HepG2 (cell line): Measurements from ENCODE around the gene ATP8A1. TPM values are rescaled to one million over a fixed set of nuclear protein-coding genes. Genes with fewer than 3 reads are reported as not detected.

ENCODE experiments used
- ATAC-seq: fragments of 200-7000 bp; cut with Tn5 transposase; 3 replicates; pipeline ENCODE4 v1.9.1; 2020; ENCODE audit warnings: mild to moderate bottlenecking, moderate library complexity
- BruUV-seq: library from RNA; stranded (reverse); fragments of 400-500 nt; replicated peaks from 2 replicates; lab custom pipeline; 2021; lab: Mats Ljungman, UMichigan
- CTCF ChIA-PET: fragments of 300-600 bp; formaldehyde crosslinking; extraction: SDS; loops from one replicate; lab custom pipeline; 2021; ENCODE audit warnings: low total read pairs, inconsistent platforms, low intra/inter-chr PET ratio; lab: Yijun Ruan, JAX
- POLR2A ChIA-PET: fragments of 350-600 bp; sonication (Branson Sonifier 250); formaldehyde crosslinking; loops from one replicate; lab custom pipeline; 2020; ENCODE audit warnings: antibody characterized with exemption, inconsistent platforms; lab: Yijun Ruan, JAX
- DNase-seq: peaks from one replicate; pipeline ENCODE4 v3.0.0-alpha.2; 2015; ENCODE audit warnings: low spot score
- FAIRE-seq: peaks from 3 replicates; lab custom pipeline; 2011; peaks lifted over from hg19 to GRCh38; lab: Jason Lieb, UNC
- H2AFZ ChIP-seq: one replicate; pipeline ENCODE4 v1.6.1; 2011; ENCODE audit warnings: low read length, inconsistent platforms
- H3K27ac ChIP-seq: fragments of 300-600 bp; 3 replicates; pipeline ENCODE4 v1.8.0; 2011; ENCODE audit warnings: mixed run types, mild to moderate bottlenecking, mixed read lengths, low read length, inconsistent platforms; ENCODE audit not compliant: insufficient read depth; ENCODE audit errors: extremely low read length
- H3K27me3 ChIP-seq, 2 experiments: fragments of 200-600 bp in 1 of 2; 2 replicates in 1 of 2; 3 replicates in 1 of 2; pipeline versions ENCODE4 v1.6.0 to v1.8.0; 2011; ENCODE audit warnings: low read length in 2 of 2, mild to moderate bottlenecking in 2 of 2, moderate library complexity in 2 of 2, inconsistent platforms in 1 of 2; ENCODE audit not compliant: insufficient read depth in 2 of 2, control insufficient read depth in 1 of 2
- H3K36me3 ChIP-seq, 2 experiments: fragments of 200-600 bp in 1 of 2; replicated peaks in 1 of 2; 2 replicates in 1 of 2; 3 replicates in 1 of 2; pipeline versions ENCODE4 v1.5.1 to v1.8.0; 2011; ENCODE audit warnings: low read length in 2 of 2, inconsistent platforms in 1 of 2; ENCODE audit not compliant: insufficient read depth in 2 of 2, control insufficient read depth in 1 of 2
- H3K4me1 ChIP-seq: 2 replicates; pipeline ENCODE4 v1.5.1; 2012; ENCODE audit warnings: low read length, inconsistent platforms; ENCODE audit not compliant: insufficient read depth
- H3K4me2 ChIP-seq: 2 replicates; pipeline ENCODE4 v1.6.0; 2011; ENCODE audit warnings: low read depth, low read length, inconsistent platforms
- H3K4me3 ChIP-seq, 3 experiments: fragments of 200-600 bp in 1 of 3; sonication (generic), shearing (Covaris generic) in 1 of 3; replicated peaks in 1 of 3; 2 replicates each; pipeline ENCODE4 v1.5.1; 2011 to 2016; ENCODE audit warnings: low read length in 3 of 3, inconsistent platforms in 2 of 3, low read depth in 2 of 3, mild to moderate bottlenecking in 2 of 3, control low read depth in 1 of 3, mixed read lengths in 1 of 3; ENCODE audit not compliant: insufficient read depth in 1 of 3
- H3K79me2 ChIP-seq: one replicate; pipeline ENCODE4 v1.6.1; 2011; ENCODE audit warnings: low read length, inconsistent platforms; ENCODE audit not compliant: insufficient read depth
- H3K9ac ChIP-seq: 2 replicates; pipeline ENCODE4 v1.6.0; 2011; ENCODE audit warnings: mild to moderate bottlenecking, low read depth, low read length, inconsistent platforms; ENCODE audit not compliant: insufficient read depth
- H3K9me3 ChIP-seq: 2 replicates; pipeline ENCODE4 v1.5.1; 2012; ENCODE audit warnings: mild to moderate bottlenecking, low read length
- H4K20me1 ChIP-seq: 2 replicates; pipeline ENCODE4 v1.6.0; 2011; ENCODE audit warnings: inconsistent platforms, mild to moderate bottlenecking, low read length, moderate library complexity; ENCODE audit not compliant: insufficient read depth
- MNT ChIP-seq: fragments of 450-650 bp; IDR thresholded peaks from 2 replicates; pipeline ENCODE4 v1.6.1; 2016
- ZNF142 ChIP-seq: sonication (generic); formaldehyde crosslinking; IDR thresholded peaks from 2 replicates; pipeline ENCODE4 v1.4.0; 2020; ENCODE audit warnings: missing genetic modification reagents
- ZNF30 ChIP-seq: sonication (generic); formaldehyde crosslinking; IDR thresholded peaks from 2 replicates; pipeline ENCODE4 v1.5.0; 2020; ENCODE audit warnings: mild to moderate bottlenecking, missing genetic modification reagents
- ZNF775 ChIP-seq: sonication (generic); formaldehyde crosslinking; IDR thresholded peaks from 2 replicates; pipeline ENCODE4 v1.4.0; 2020; ENCODE audit warnings: missing genetic modification reagents, mild to moderate bottlenecking, moderate library complexity, borderline replicate concordance
- WGBS: methylation state at CpG from one replicate; pipeline ENCODE4 v1.1.6; 2017; ENCODE audit warnings: low lambda C conversion rate; 5-methylcytosine and 5-hydroxymethylcytosine counted together
- in situ Hi-C: cut with HindIII; loops from 2 replicates; pipeline ENCODE4 v1.10.0; 2017; ENCODE audit warnings: low pct_unique_long_range_greater_than_20kb; ENCODE audit not compliant: extremely low pct_ligation_motif_present
- intact Hi-C: fragments of 100-400 bp; cut with micrococcal nuclease; formaldehyde crosslinking; loops from one replicate; pipeline ENCODE4 v1.10.0; 2022; ENCODE audit not compliant: unreplicated experiment
- polyA plus RNA-seq, 8 experiments: library from polyadenylated mRNA; depleted of rRNA in 3 of 8; stranded (reverse) in 7 of 8; unstranded in 1 of 8; fragments of >200 nt; fragmentation: Illumina TruSeq in 4 of 8; extraction: Trizol in 4 of 8; gene quantifications; 2 replicates each; pipeline versions ENCODE4 v1.2.1 to v1.2.3, GENCODE V29; 2011 to 2016; ENCODE audit warnings: low read depth in 4 of 8, missing spikeins in 1 of 8, mixed read lengths in 1 of 8; ENCODE audit not compliant: insufficient read depth in 1 of 8
- total RNA-seq, 5 experiments: library from RNA; depleted of rRNA; stranded (reverse); fragments of >200 nt; fragmentation: Illumina TruSeq; extraction: Trizol; gene quantifications; 2 replicates each; pipeline ENCODE4 v1.2.3, GENCODE V29; 2016; ENCODE audit warnings: low read depth in 1 of 5

ATP8A1 gene
- total and polyA plus RNA-seq, 2 of the 13 experiments (the other 11 are each of a cell fraction or from before 2014, with no cell fraction given), result 1.7 to 6.2 TPM

- CTCF ChIA-PET, result no interaction called here
- no peak overlapping the region for H3K4me3 ChIP-seq
- H3K36me3 ChIP-seq, result no peaks in the 10 kb centered on the region
- TF ChIP-seq ZNF30 (CRISPR knock-in tag) (no peak), ZNF775 (CRISPR knock-in tag) (no peak), MNT (no peak), ZNF142 (CRISPR knock-in tag) (no peak)
- H2AFZ ChIP-seq, result no peak overlapping the region
- H3K27ac ChIP-seq, result no peak overlapping the region
- FAIRE-seq (no peak), ATAC-seq (no peak), DNase-seq (no peak)
- H3K4me1 ChIP-seq, result no peaks in the 10 kb centered on the region
- intact Hi-C loops (no loop called here), in situ Hi-C loops (loop anchor here (25.0 kb wide), 1 partner anchor 825 kb away; no protein-coding TSS in a partner anchor)
- 60% methylated on average over 3 of the region's 3 CpGs for WGBS
- no peaks in the 10 kb centered on the region for H3K27me3 ChIP-seq
- POLR2A ChIA-PET, result no interaction called here
- H3K79me2 ChIP-seq, result no peaks in the 10 kb centered on the region
- H3K4me2 ChIP-seq, result no peak overlapping the region
- BruUV-seq, result no TSS peak
- no peak overlapping the region for H3K9ac ChIP-seq
- no peaks in the 10 kb centered on the region for H4K20me1 ChIP-seq
- no peaks in the 10 kb centered on the region for H3K9me3 ChIP-seq
These were observed 144.7 kb downstream of the ATP8A1 start for GRCh38 chr4:42512226-42512625.
